ENCODE measurements around the gene ARPC4. TPM values are rescaled to one million over a fixed set of nuclear protein-coding genes. Genes with fewer than 3 reads are reported as not detected.
"Not testable (repeated sequence)": the region's sequence is repeated elsewhere in the genome, so short reads cannot be mapped to it uniquely, and the experiment has no call there.

Gene ARPC4
- total RNA-seq, 1 donor from 2014 or later = 170 TPM

- ATAC-seq = no peak
- Histone ChIP-seq H3K27me3 (ENCODE audit: low read depth) (no peaks in the 10 kb centered on the region), H3K4me1 (peaks cover 12% of the 10 kb centered on the region), H3K27ac (no peak overlapping the region), H3K9me3 (no peaks in the 10 kb centered on the region), H3K36me3 (no peaks in the 10 kb centered on the region), H3K4me3 (no peak overlapping the region)
- TF ChIP-seq, protein P1, sequence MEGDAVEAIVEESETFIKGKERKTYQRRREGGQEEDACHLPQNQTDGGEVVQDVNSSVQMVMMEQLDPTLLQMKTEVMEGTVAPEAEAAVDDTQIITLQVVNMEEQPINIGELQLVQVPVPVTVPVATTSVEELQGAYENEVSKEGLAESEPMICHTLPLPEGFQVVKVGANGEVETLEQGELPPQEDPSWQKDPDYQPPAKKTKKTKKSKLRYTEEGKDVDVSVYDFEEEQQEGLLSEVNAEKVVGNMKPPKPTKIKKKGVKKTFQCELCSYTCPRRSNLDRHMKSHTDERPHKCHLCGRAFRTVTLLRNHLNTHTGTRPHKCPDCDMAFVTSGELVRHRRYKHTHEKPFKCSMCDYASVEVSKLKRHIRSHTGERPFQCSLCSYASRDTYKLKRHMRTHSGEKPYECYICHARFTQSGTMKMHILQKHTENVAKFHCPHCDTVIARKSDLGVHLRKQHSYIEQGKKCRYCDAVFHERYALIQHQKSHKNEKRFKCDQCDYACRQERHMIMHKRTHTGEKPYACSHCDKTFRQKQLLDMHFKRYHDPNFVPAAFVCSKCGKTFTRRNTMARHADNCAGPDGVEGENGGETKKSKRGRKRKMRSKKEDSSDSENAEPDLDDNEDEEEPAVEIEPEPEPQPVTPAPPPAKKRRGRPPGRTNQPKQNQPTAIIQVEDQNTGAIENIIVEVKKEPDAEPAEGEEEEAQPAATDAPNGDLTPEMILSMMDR (IDR thresholded peaks at IDR 0.05) = no peak
- DNase-seq = no peak
- intact Hi-C loops (cut with DNase I) = no loop called here
Measured at GRCh38 chr3:9852528-9852927, 59.6 kb downstream of the ARPC4 start.

GRCh38 chr3:9854291-9854940, 61.5 kb downstream of the ARPC4 start:
- H3K4me1 ChIP-seq; intact Hi-C loops (cut with DNase I); H3K4me3 ChIP-seq; H3K9me3 ChIP-seq; H3K27ac ChIP-seq; H3K36me3 ChIP-seq; H3K27me3 ChIP-seq (ENCODE audit: low read depth): not testable (repeated sequence)
- peak; percentile 48 for DNase-seq
- peak in 1 of 2 donors; percentile 49 for ATAC-seq

DNA sequence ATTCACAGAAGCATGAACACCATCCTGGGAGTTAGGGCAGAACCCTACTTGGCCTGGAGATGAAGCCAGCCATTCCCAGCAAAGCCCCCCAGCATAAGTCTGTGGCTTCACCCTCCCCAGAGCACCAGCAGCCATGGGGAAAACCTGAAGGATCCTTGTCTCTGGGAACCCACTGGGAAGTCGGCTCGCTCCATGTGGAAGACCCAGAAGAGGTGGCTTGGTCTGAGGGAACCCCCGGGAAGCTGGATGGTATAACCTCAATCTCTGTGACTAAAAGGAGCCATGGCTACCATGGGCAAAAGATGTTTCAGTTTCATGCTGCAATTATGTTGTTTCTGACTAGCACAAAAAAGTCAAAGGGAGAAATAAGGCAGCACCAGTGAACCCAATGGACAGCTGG, 62.7 kb downstream of the ARPC4 start:
- Histone ChIP-seq H3K4me3 (no peak overlapping the region), H3K9me3 (no peaks in the 10 kb centered on the region), H3K27ac (no peak overlapping the region), H3K27me3 (ENCODE audit: low read depth) (no peaks in the 10 kb centered on the region), H3K36me3 (no peaks in the 10 kb centered on the region), H3K4me1 (peaks cover 6% of the 10 kb centered on the region)
- TF ChIP-seq, protein P1 (IDR thresholded peaks at IDR 0.05) = no peak
- ATAC-seq (no peak), DNase-seq (no peak)
- intact Hi-C loops (cut with DNase I) = no loop called here

Other genes starting within 250 kb of the ARPC4 start
- not detected for gene LHFPL4, start 239.3 kb upstream of the ARPC4 start, total RNA-seq
- 61.0 TPM for gene MTMR14, start 143.6 kb upstream of the ARPC4 start, total RNA-seq
- 0.44 TPM for gene CPNE9, start 89.2 kb upstream of the ARPC4 start, total RNA-seq
- 22.3 TPM for gene BRPF1, start 61.3 kb upstream of the ARPC4 start, total RNA-seq
- gene OGG1, start 43.1 kb upstream of the ARPC4 start, total RNA-seq = 21.5 TPM
- gene CAMK1, start 23.1 kb upstream of the ARPC4 start, total RNA-seq = 30.8 TPM
- 53.8 TPM for gene TADA3, start 609 bp upstream of the ARPC4 start, total RNA-seq
- 50.0 TPM for gene TTLL3, start 17.2 kb downstream of the ARPC4 start, total RNA-seq
- 36.5 TPM for gene RPUSD3, start 50.9 kb downstream of the ARPC4 start, total RNA-seq
- not detected for gene CIDEC, start 87.2 kb downstream of the ARPC4 start, total RNA-seq
- gene JAGN1, start 97.5 kb downstream of the ARPC4 start, total RNA-seq = 23.8 TPM
- gene IL17RE, start 109.8 kb downstream of the ARPC4 start, total RNA-seq = 21.5 TPM
- 27.2 TPM for gene IL17RC, start 124.0 kb downstream of the ARPC4 start, total RNA-seq
- gene CRELD1, start 140.8 kb downstream of the ARPC4 start, total RNA-seq = 54.3 TPM
- 2.1 TPM for gene PRRT3, start 159.3 kb downstream of the ARPC4 start, total RNA-seq
- gene EMC3, start 193.8 kb downstream of the ARPC4 start, total RNA-seq = 74.9 TPM
- gene FANCD2, start 233.4 kb downstream of the ARPC4 start, total RNA-seq = 6.1 TPM